Activated naive CD8-positive, alpha-beta T cell (primary cell): ENCODE results near the gene GTSE1.
"Not testable (repeated sequence)": the region's sequence is repeated elsewhere in the genome, so short reads cannot be mapped to it uniquely, and the experiment has no call there.

Experiments used
- H3K27ac Mint-ChIP-seq: one replicate; pipeline ENCODE4 v1.8.0; 2021; ENCODE audit warnings: mixed read lengths
- H3K27me3 Mint-ChIP-seq: one replicate; pipeline ENCODE4 v1.8.0; 2021; ENCODE audit warnings: mixed read lengths
- H3K36me3 Mint-ChIP-seq: one replicate; pipeline ENCODE4 v1.8.0; 2021; ENCODE audit warnings: mixed read lengths
- H3K4me1 Mint-ChIP-seq: one replicate; pipeline ENCODE4 v1.8.0; 2021; ENCODE audit warnings: low read depth, mixed read lengths
- H3K4me3 Mint-ChIP-seq: one replicate; pipeline ENCODE4 v1.8.0; 2021; ENCODE audit warnings: mild to moderate bottlenecking, mixed read lengths
- H3K9me3 Mint-ChIP-seq: one replicate; pipeline ENCODE4 v1.8.0; 2021; ENCODE audit warnings: low read depth, mixed read lengths

Gene GTSE1

DNA sequence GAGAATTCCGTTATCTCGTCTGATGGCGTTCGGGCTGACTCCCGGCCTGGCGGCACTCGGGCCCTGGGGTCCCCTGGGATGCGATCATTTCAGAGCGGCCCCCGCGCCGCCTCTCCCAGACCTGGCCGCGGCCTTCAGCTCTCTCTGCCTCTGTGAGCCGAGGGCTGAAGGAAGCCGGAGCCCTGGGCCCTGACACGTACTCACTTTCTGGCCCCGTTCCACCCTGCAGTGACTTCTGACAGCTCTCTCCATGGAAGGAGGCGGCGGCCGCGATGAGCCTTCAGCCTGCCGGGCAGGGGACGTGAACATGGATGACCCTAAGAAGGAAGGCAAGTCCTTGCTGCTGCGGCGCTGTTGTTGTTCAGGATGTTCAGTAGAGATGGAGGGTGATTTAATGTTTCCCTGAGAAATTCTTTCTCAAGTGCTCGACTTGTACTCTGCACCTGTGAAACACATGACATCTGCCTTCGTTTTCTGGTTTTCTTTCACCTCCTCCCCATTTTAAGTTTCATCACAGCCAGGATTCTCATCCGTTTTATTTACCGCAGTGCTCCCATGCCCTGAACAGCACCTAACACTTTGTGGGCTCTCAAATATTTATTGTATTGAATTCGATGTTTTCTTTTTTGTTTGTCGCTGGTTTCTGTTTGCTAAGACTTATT lies 612 bp downstream of the GTSE1 start:
- peaks cover 17% of the 10 kb centered on the region for H3K4me1 Mint-ChIP-seq
- H3K9me3 Mint-ChIP-seq: no peaks in the 10 kb centered on the region
- H3K27ac Mint-ChIP-seq: no peak overlapping the region

DNA sequence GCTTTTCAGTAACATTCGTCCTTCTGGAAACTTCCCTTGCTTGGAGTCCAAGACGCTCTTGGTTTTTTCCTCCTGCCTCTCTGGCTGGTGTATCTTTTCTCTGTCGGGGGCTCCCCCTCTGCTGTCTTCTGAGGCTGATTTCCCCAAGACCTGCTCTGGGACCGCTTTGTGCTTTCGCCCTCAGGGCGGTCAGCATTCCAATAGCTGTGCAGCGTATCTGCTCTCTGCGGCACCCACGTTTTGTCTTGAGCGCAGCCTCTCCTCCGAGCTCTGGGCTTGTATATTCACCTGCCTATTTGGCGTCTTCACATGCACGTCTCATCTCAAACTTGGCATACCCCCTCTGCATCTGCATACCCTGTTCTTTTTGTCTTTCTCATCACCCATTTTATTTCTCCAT lies 2.4 kb downstream of the GTSE1 start:
- Mint-ChIP-seq H3K4me1 (peaks cover 17% of the 10 kb centered on the region), H3K27ac (no peak overlapping the region), H3K9me3 (no peaks in the 10 kb centered on the region), H3K27me3 (peaks cover 6% of the 10 kb centered on the region), H3K4me3 (no peak overlapping the region), H3K36me3 (peaks cover 7% of the 10 kb centered on the region)

More for the DNA sequence above, 612 bp downstream of the GTSE1 start:
- peaks cover 6% of the 10 kb centered on the region for H3K27me3 Mint-ChIP-seq
- peaks cover 7% of the 10 kb centered on the region for H3K36me3 Mint-ChIP-seq
- H3K4me3 Mint-ChIP-seq: peak overlapping the region; percentile 89

GRCh38 chr22:46300491-46300890 lies 3.8 kb downstream of the GTSE1 start:
- H3K27ac Mint-ChIP-seq: no peak overlapping the region
- peaks cover 4% of the 10 kb centered on the region for H3K36me3 Mint-ChIP-seq
- peaks cover 6% of the 10 kb centered on the region for H3K27me3 Mint-ChIP-seq
- no peaks in the 10 kb centered on the region for H3K9me3 Mint-ChIP-seq
- no peak overlapping the region for H3K4me3 Mint-ChIP-seq
- H3K4me1 Mint-ChIP-seq: peaks cover 13% of the 10 kb centered on the region

DNA sequence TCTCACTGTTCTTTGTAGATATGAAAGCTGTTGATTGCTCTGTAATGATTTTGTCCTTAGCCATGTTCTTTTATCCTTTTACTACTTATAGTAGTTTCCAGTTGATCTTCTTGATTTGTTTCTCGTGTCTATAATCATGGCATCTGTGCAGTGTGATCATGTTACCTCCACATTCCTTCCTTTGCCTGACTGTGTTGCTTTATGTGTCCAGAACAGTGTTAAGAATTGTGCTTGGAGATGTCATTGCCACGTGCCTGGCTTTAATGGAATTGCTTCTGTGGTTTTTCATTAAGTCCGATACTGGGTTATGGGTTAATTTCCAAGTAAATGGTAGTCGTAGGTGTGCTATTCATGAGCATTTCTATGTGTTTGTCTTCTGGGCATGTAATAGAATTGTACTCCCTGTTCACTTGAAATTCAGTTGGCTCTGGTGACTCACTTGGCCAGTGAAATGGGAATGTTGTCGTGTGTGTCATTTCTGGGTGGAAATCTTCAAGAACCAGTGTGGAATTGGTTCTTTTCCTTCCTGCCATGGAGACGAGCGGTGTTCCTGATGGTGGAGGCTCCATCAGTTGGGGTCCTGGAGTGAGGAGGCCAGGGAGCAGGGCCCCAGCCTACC lies 6.8 kb downstream of the GTSE1 start:
- no peak overlapping the region for H3K4me3 Mint-ChIP-seq
- peaks cover 4% of the 10 kb centered on the region for H3K36me3 Mint-ChIP-seq
- no peaks in the 10 kb centered on the region for H3K4me1 Mint-ChIP-seq
- H3K9me3 Mint-ChIP-seq: no peaks in the 10 kb centered on the region
- no peak overlapping the region for H3K27ac Mint-ChIP-seq
- peaks cover 4% of the 10 kb centered on the region for H3K27me3 Mint-ChIP-seq

DNA sequence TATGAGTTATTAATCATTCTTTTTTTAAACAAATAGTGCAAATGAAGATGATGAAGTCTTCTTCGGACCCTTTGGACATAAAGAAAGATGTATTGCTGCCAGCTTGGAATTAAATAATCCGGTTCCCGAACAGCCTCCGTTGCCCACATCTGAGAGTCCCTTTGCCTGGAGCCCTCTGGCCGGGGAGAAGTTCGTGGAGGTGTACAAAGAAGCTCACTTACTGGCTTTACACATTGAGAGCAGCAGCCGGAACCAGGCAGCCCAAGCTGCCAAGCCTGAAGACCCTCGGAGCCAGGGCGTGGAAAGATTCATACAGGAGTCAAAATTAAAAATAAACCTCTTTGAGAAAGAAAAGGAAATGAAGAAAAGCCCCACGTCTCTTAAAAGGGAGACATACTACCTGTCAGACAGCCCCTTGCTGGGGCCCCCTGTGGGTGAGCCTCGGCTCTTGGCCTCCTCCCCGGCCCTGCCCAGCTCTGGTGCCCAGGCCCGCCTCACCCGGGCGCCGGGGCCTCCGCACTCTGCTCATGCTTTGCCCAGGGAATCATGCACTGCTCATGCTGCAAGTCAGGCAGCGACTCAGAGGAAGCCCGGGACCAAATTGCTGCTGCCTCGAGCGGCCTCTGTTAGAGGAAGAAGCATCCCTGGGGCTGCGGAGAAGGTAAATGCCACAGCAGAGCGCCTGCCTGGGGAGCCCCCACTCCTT lies 11.8 kb downstream of the GTSE1 start:
- Mint-ChIP-seq H3K9me3 (no peaks in the 10 kb centered on the region), H3K36me3 (no peaks in the 10 kb centered on the region), H3K27ac (no peak overlapping the region), H3K4me3 (no peak overlapping the region), H3K4me1 (no peaks in the 10 kb centered on the region), H3K27me3 (no peaks in the 10 kb centered on the region)

DNA sequence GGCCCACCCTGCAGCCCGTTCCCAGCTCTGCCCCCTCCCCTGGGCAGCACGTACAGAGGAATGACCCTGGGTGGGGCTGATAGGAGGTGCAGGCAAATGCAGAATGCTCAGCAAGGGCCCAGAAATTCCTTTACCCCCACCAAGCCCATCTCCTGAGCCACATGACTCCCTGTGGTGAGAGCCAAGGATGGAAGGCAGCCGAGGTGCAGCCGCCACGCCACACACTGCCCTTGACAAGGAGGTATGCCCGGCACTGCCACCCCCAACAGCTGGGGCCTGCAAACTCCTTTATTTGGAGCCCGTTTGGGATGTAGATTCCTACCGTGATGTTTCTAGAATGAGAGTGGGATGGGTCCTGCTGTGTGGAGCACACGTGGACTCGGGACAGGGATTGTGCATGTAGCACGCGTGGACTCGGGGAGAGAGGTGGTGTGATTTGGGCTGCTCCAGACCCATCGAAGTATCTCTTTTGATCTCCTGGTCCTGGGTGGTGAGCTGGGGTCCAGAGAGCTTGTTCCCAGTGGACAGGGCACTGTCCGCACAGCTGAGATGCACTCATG lies 12.9 kb downstream of the GTSE1 start:
- Mint-ChIP-seq H3K4me1 (no peaks in the 10 kb centered on the region), H3K9me3 (no peaks in the 10 kb centered on the region), H3K27ac (no peak overlapping the region), H3K27me3 (no peaks in the 10 kb centered on the region), H3K36me3 (no peaks in the 10 kb centered on the region), H3K4me3 (no peak overlapping the region)

DNA sequence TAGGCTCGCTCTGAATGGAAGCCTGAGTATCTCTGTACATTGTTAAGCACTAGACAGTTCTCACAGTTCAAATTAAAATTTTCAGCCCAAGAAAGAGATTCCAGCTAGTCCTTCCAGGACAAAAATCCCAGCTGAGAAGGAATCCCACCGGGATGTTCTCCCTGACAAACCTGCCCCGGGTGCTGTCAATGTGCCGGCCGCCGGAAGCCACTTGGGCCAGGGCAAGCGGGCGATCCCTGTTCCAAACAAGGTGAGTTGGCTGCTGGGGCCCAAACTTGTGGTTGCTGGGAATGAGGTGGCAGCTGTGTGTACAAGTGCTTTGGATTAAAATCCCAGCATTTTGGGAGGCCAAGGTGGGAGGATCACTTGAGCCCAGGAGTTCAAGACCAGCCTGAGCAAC lies 15.4 kb downstream of the GTSE1 start:
- Mint-ChIP-seq H3K36me3 (no peaks in the 10 kb centered on the region), H3K4me3 (no peak overlapping the region), H3K27ac (no peak overlapping the region), H3K4me1 (no peaks in the 10 kb centered on the region), H3K9me3 (no peaks in the 10 kb centered on the region), H3K27me3 (no peaks in the 10 kb centered on the region)

DNA sequence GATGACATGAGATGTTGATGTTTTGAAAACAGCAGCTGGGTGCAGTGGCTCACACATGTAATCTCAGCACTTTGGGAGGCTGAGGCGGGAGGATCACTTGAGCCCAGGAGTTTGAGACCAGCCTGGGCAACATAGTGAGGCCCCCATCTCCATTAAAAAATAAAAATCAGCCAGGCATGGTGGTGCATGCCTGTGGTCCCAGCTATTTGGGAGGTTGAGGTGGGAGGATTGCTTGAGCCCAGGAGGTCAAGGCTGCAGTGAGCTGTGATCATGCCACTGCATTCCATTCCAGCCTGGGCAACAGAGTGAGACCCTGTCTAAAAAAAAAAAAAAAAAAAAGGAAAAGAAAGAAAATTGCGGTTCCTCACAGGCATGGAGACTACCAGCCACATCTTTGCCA lies 16.2 kb downstream of the GTSE1 start:
- H3K27me3 Mint-ChIP-seq, H3K4me1 Mint-ChIP-seq, H3K4me3 Mint-ChIP-seq, H3K27ac Mint-ChIP-seq, H3K9me3 Mint-ChIP-seq, H3K36me3 Mint-ChIP-seq: not testable (repeated sequence)

DNA sequence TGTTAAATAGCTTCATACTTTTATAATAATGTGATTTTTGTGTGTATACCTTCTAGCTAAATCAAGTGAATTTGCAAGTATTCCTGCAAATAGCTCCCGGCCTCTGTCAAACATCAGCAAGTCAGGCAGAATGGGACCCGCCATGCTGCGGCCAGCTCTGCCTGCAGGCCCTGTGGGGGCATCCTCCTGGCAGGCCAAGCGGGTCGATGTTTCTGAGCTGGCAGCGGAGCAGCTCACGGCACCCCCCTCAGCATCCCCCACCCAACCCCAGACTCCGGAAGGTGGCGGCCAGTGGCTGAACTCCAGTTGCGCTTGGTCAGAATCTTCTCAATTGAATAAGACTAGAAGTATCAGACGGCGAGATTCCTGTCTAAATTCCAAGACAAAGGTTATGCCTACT lies 19.3 kb downstream of the GTSE1 start:
- H3K36me3 Mint-ChIP-seq: no peaks in the 10 kb centered on the region
- H3K4me1 Mint-ChIP-seq: no peaks in the 10 kb centered on the region
- H3K9me3 Mint-ChIP-seq: no peaks in the 10 kb centered on the region
- no peak overlapping the region for H3K4me3 Mint-ChIP-seq
- H3K27me3 Mint-ChIP-seq: no peaks in the 10 kb centered on the region
- H3K27ac Mint-ChIP-seq: no peak overlapping the region

GRCh38 chr22:46317646-46318045 lies 21.0 kb downstream of the GTSE1 start:
- Mint-ChIP-seq H3K27me3 (no peaks in the 10 kb centered on the region), H3K4me1 (no peaks in the 10 kb centered on the region), H3K27ac (no peak overlapping the region), H3K36me3 (no peaks in the 10 kb centered on the region), H3K4me3 (no peak overlapping the region), H3K9me3 (no peaks in the 10 kb centered on the region)

- H3K4me3 Mint-ChIP-seq: no peak overlapping the region
- no peaks in the 10 kb centered on the region for H3K36me3 Mint-ChIP-seq
- H3K9me3 Mint-ChIP-seq: no peaks in the 10 kb centered on the region
- H3K4me1 Mint-ChIP-seq: no peaks in the 10 kb centered on the region
- H3K27ac Mint-ChIP-seq: no peak overlapping the region
- no peaks in the 10 kb centered on the region for H3K27me3 Mint-ChIP-seq
Observed at GRCh38 chr22:46318576-46318975, 21.9 kb downstream of the GTSE1 start.

DNA sequence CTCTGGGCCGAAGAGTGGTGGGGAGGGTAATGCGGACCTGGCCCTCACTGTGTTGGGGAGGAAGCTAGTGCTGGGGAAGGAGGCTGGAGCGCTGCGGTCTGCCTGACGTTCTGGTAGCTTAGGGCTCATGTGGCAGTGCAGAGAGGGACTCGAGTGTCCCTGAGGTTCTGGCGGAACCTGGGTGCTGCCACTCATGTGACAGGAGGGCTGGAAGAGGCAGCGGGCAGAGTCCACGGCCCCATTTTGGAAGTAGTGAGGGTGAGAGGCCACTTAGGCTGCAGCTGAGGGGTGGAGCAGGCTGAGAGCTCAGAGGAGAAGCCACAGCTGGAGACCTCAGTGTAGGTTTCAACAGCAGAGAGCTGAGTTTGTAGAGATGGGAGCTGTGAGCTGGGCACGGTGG lies 22.6 kb downstream of the GTSE1 start:
- Mint-ChIP-seq H3K27ac (no peak overlapping the region), H3K27me3 (no peaks in the 10 kb centered on the region), H3K4me1 (no peaks in the 10 kb centered on the region), H3K4me3 (no peak overlapping the region), H3K9me3 (no peaks in the 10 kb centered on the region), H3K36me3 (no peaks in the 10 kb centered on the region)

DNA sequence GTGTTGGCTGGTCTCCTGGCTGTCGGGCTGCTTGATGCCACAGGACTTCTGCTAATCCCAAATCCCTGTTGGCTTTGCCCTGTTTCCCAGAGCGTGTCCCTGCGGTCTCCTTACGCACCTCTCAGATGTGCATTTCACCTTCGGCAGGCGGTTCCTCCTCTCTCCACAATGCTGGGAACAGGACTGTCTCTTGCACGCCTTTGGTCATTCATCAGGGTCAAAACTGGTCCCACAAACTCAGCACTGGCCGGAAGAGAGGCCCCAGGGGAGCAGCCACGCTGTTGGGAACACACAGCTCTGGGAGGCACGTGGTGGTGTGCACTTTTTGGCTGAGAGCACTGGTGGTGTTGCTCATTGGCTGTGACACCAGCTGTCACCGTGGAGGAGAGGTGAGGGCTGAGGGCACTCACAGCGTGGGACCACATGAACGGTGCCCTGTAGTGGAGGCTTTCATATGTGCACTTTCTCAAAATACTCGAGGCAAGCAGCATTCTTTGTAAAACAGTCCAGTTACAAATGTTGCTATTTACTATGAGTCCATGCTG lies 23.6 kb downstream of the GTSE1 start:
- Mint-ChIP-seq H3K9me3 (no peaks in the 10 kb centered on the region), H3K4me3 (no peak overlapping the region), H3K27ac (no peak overlapping the region), H3K27me3 (no peaks in the 10 kb centered on the region), H3K4me1 (no peaks in the 10 kb centered on the region), H3K36me3 (no peaks in the 10 kb centered on the region)

DNA sequence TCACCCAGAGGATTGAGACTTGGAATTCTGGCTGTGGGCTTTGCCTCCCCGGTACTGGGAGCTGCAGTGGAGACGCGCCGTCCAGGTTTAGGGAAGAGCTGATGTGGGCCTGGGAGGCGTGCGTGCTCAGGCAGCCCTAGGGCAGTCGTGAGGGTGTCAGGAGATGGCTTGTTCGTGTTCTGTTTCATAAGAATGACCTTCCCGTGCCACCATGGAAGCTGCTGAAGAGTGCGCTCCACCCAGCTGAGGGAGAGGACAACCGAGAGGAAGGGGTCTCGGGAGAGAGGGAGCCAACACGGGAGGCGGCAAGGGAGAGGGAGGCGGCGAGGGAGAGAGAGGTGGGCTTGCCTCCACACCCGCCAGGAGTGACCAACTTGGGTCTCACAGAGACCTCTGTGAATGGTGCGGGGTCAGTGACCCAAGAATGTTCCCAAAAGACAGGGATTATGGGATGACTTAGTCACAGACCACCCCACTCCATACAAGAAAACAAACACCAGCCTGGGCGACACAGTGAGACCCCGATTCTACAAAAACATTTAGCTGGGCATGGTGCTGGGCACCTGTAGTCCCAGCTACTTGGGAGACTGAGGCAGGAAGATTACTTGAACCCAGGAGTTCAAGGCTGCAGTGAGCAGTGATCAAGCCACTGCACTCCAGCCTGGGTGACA lies 24.2 kb downstream of the GTSE1 start:
- H3K27me3 Mint-ChIP-seq: no peaks in the 10 kb centered on the region
- H3K4me3 Mint-ChIP-seq: no peak overlapping the region
- no peaks in the 10 kb centered on the region for H3K9me3 Mint-ChIP-seq
- H3K36me3 Mint-ChIP-seq: no peaks in the 10 kb centered on the region
- H3K4me1 Mint-ChIP-seq: no peaks in the 10 kb centered on the region
- H3K27ac Mint-ChIP-seq: no peak overlapping the region

- no peaks in the 10 kb centered on the region for H3K4me1 Mint-ChIP-seq
- H3K4me3 Mint-ChIP-seq: no peak overlapping the region
- H3K27ac Mint-ChIP-seq: no peak overlapping the region
- H3K9me3 Mint-ChIP-seq: no peaks in the 10 kb centered on the region
- H3K36me3 Mint-ChIP-seq: no peaks in the 10 kb centered on the region
- no peaks in the 10 kb centered on the region for H3K27me3 Mint-ChIP-seq
Observed at GRCh38 chr22:46322711-46323110, 26.0 kb downstream of the GTSE1 start.
